ENCODE results near the gene EIF2S2. TPM values are rescaled to one million over a fixed set of nuclear protein-coding genes. Genes with fewer than 3 reads are reported as not detected.
A peak's percentile ranks its signal among the peaks of the same experiment; 100 is the strongest.

EIF2S2 gene
- total and polyA plus RNA-seq, 3 experiments from 2014 or later, result 24.2 to 130 (median 128) TPM

GRCh38 chr20:34114809-34115208, 2.8 kb upstream of the EIF2S2 start:
- CTCF ChIA-PET, result interaction anchor here (1.1 kb wide), 1 partner anchor 46 kb away, joined by 4 read pairs; no protein-coding TSS in a partner anchor
- H3K27ac ChIP-seq (ENCODE audit: low read depth, low read length), result no peak overlapping the region
- H3K27me3 Mint-ChIP-seq, result no peaks in the 10 kb centered on the region
- peak overlapping the region in 1 of 8 donors; percentile 27 for H3K27ac Mint-ChIP-seq
- H3K9me3 Mint-ChIP-seq, result no peaks in the 10 kb centered on the region
- POLR2A ChIA-PET, result no interaction called here
- peak overlapping the region in 5 of 7 donors; percentile 14 to 68 (median 35) for H3K4me3 Mint-ChIP-seq
- peaks cover 0 to 19% (median 2%) of the 10 kb centered on the region in 3 donors for H3K36me3 Mint-ChIP-seq
- H3K27me3 ChIP-seq (ENCODE audit: insufficient read depth, low read length, poor library complexity, severe bottlenecking), result no peaks in the 10 kb centered on the region
- H3K9me3 ChIP-seq (ENCODE audit: low read length), result no peaks in the 10 kb centered on the region
- no peak overlapping the region for H3K4me3 ChIP-seq (ENCODE audit: low read length)
- peaks cover 17 to 22% (median 22%) of the 10 kb centered on the region in 3 donors for H3K4me1 Mint-ChIP-seq
- H3K36me3 ChIP-seq (ENCODE audit: insufficient read depth, low read length), result no peaks in the 10 kb centered on the region
- DNase-seq, result no peak
- peaks cover 8% of the 10 kb centered on the region for H3K4me1 ChIP-seq (ENCODE audit: insufficient read depth, low read length)

GRCh38 chr20:34112600-34113101, 608 bp upstream of the EIF2S2 start:
- H3K9me3 ChIP-seq (ENCODE audit: low read length), result no peaks in the 10 kb centered on the region
- peaks cover 29% of the 10 kb centered on the region for H3K4me1 ChIP-seq (ENCODE audit: insufficient read depth, low read length)
- Mint-ChIP-seq H3K27me3 (no peaks in the 10 kb centered on the region), H3K4me1 (peaks cover 35 to 43% (median 43%) of the 10 kb centered on the region in 3 donors), H3K27ac (peak overlapping the region; percentile 94 to 98 (median 96)), H3K4me3 (peak overlapping the region; percentile 94 to 99 (median 96)), H3K36me3 (peaks cover 0 to 36% (median 2%) of the 10 kb centered on the region in 3 donors), H3K9me3 (no peaks in the 10 kb centered on the region)
- DNase-seq, result peak in 1 of 5 donors; percentile 7
- H3K27me3 ChIP-seq (ENCODE audit: insufficient read depth, low read length, poor library complexity, severe bottlenecking), result no peaks in the 10 kb centered on the region
- CTCF ChIA-PET, result interaction anchor here (0.8 to 1.8 kb wide), 8 partner anchors 8 to 380 kb away, joined by 3 to 11 read pairs (median 3); partner anchors contain the start of gene RALY
- no peaks in the 10 kb centered on the region for H3K36me3 ChIP-seq (ENCODE audit: insufficient read depth, low read length)
- POLR2A ChIA-PET, result interaction anchor here (0.5 to 1.8 kb wide), 15 partner anchors 30 to 1842 kb away, joined by 3 to 22 read pairs (median 3); partner anchors contain the start of genes C20orf144, CHMP4B, PIGU and PXMP4
- H3K4me3 ChIP-seq (ENCODE audit: low read length), result peak overlapping the region; percentile 75
- peak overlapping the region; percentile 92 for H3K27ac ChIP-seq (ENCODE audit: low read depth, low read length)

- peak in 1 of 5 donors; percentile 17 for DNase-seq
- H3K27me3 ChIP-seq (ENCODE audit: insufficient read depth, low read length, poor library complexity, severe bottlenecking), result no peaks in the 10 kb centered on the region
- H3K4me3 ChIP-seq (ENCODE audit: low read length), result peak overlapping the region; percentile 75
- no peaks in the 10 kb centered on the region for H3K27me3 Mint-ChIP-seq
- peak overlapping the region; percentile 86 to 98 (median 96) for H3K27ac Mint-ChIP-seq
- H3K36me3 ChIP-seq (ENCODE audit: insufficient read depth, low read length), result no peaks in the 10 kb centered on the region
- POLR2A ChIA-PET, result interaction anchor here (1.8 kb wide), 1 partner anchor 1843 kb away, joined by 5 read pairs; the partner anchor contains the start of gene SCAND1
- no peaks in the 10 kb centered on the region for H3K9me3 Mint-ChIP-seq
- H3K27ac ChIP-seq (ENCODE audit: low read depth, low read length), result peak overlapping the region; percentile 92
- peaks cover 45% of the 10 kb centered on the region for H3K4me1 ChIP-seq (ENCODE audit: insufficient read depth, low read length)
- H3K4me3 Mint-ChIP-seq, result peak overlapping the region; percentile 94 to 99 (median 96)
- no peaks in the 10 kb centered on the region for H3K9me3 ChIP-seq (ENCODE audit: low read length)
- CTCF ChIA-PET, result interaction anchor here (1.0 kb wide), 1 partner anchor 10 kb away, joined by 3 read pairs; no protein-coding TSS in a partner anchor
- H3K36me3 Mint-ChIP-seq, result peaks cover 0 to 42% (median 2%) of the 10 kb centered on the region in 3 donors
- H3K4me1 Mint-ChIP-seq, result peaks cover 45 to 59% (median 58%) of the 10 kb centered on the region in 3 donors
Measured at GRCh38 chr20:34110745-34111641, 1.1 kb downstream of the EIF2S2 start.

GRCh38 chr20:34110025-34110744, 1.9 kb downstream of the EIF2S2 start:
- peaks cover 51% of the 10 kb centered on the region for H3K4me1 ChIP-seq (ENCODE audit: insufficient read depth, low read length)
- H3K27ac ChIP-seq (ENCODE audit: low read depth, low read length), result peak overlapping the region; percentile 92
- H3K9me3 Mint-ChIP-seq, result no peaks in the 10 kb centered on the region

GRCh38 chr20:34109442-34109841, 2.6 kb downstream of the EIF2S2 start:
- no peaks in the 10 kb centered on the region for H3K9me3 Mint-ChIP-seq
- peaks cover 58% of the 10 kb centered on the region for H3K4me1 ChIP-seq (ENCODE audit: insufficient read depth, low read length)
- no peak overlapping the region for H3K4me3 ChIP-seq (ENCODE audit: low read length)
- DNase-seq, result no peak
- H3K4me3 Mint-ChIP-seq, result peak overlapping the region in 6 of 7 donors; percentile 38 to 60 (median 56)
- peaks cover 54 to 75% (median 73%) of the 10 kb centered on the region in 3 donors for H3K4me1 Mint-ChIP-seq
- CTCF ChIA-PET, result no interaction called here
- no peaks in the 10 kb centered on the region for H3K9me3 ChIP-seq (ENCODE audit: low read length)
- no peaks in the 10 kb centered on the region for H3K27me3 ChIP-seq (ENCODE audit: insufficient read depth, low read length, poor library complexity, severe bottlenecking)
- H3K36me3 Mint-ChIP-seq, result peaks cover 0 to 57% (median 11%) of the 10 kb centered on the region in 3 donors
- H3K27ac Mint-ChIP-seq, result peak overlapping the region in 6 of 8 donors; percentile 58 to 83 (median 69)
- POLR2A ChIA-PET, result no interaction called here
- peaks cover 14% of the 10 kb centered on the region for H3K36me3 ChIP-seq (ENCODE audit: insufficient read depth, low read length)
- no peaks in the 10 kb centered on the region for H3K27me3 Mint-ChIP-seq
- no peak overlapping the region for H3K27ac ChIP-seq (ENCODE audit: low read depth, low read length)

More at GRCh38 chr20:34110025-34110744, 1.9 kb downstream of the EIF2S2 start:
- Histone ChIP-seq H3K27me3 (ENCODE audit: insufficient read depth, low read length, poor library complexity, severe bottlenecking) (no peaks in the 10 kb centered on the region), H3K36me3 (ENCODE audit: insufficient read depth, low read length) (peaks cover 6% of the 10 kb centered on the region), H3K4me3 (ENCODE audit: low read length) (peak overlapping the region; percentile 75), H3K9me3 (ENCODE audit: low read length) (no peaks in the 10 kb centered on the region)
- Mint-ChIP-seq H3K4me3 (peak overlapping the region; percentile 94 to 99 (median 96)), H3K27ac (peak overlapping the region; percentile 86 to 98 (median 96)), H3K27me3 (no peaks in the 10 kb centered on the region), H3K4me1 (peaks cover 50 to 67% (median 66%) of the 10 kb centered on the region in 3 donors), H3K36me3 (peaks cover 0 to 50% (median 4%) of the 10 kb centered on the region in 3 donors)
- CTCF ChIA-PET, result no interaction called here
- DNase-seq, result no peak
- POLR2A ChIA-PET, result no interaction called here

GRCh38 chr20:34108616-34109174, 3.3 kb downstream of the EIF2S2 start:
- no peaks in the 10 kb centered on the region for H3K9me3 Mint-ChIP-seq
- peak overlapping the region; percentile 19 to 60 (median 45) for H3K4me3 Mint-ChIP-seq
- no peaks in the 10 kb centered on the region for H3K27me3 Mint-ChIP-seq
- ChIA-PET CTCF (interaction anchor here (0.9 kb wide), 1 partner anchor 36 kb away, joined by 3 read pairs; no protein-coding TSS in a partner anchor), POLR2A (no interaction called here)
- H3K27ac Mint-ChIP-seq, result peak overlapping the region in 5 of 8 donors; percentile 56 to 78 (median 66)
- H3K36me3 ChIP-seq (ENCODE audit: insufficient read depth, low read length), result peaks cover 21% of the 10 kb centered on the region
- H3K4me1 ChIP-seq (ENCODE audit: insufficient read depth, low read length), result peaks cover 62% of the 10 kb centered on the region
- H3K27me3 ChIP-seq (ENCODE audit: insufficient read depth, low read length, poor library complexity, severe bottlenecking), result no peaks in the 10 kb centered on the region
- peaks cover 58 to 81% (median 80%) of the 10 kb centered on the region in 3 donors for H3K4me1 Mint-ChIP-seq
- peaks cover 0 to 65% (median 15%) of the 10 kb centered on the region in 3 donors for H3K36me3 Mint-ChIP-seq
- H3K9me3 ChIP-seq (ENCODE audit: low read length), result no peaks in the 10 kb centered on the region
- no peak for DNase-seq
- no peak overlapping the region for H3K27ac ChIP-seq (ENCODE audit: low read depth, low read length)
- no peak overlapping the region for H3K4me3 ChIP-seq (ENCODE audit: low read length)

- no peaks in the 10 kb centered on the region for H3K9me3 Mint-ChIP-seq
- no peaks in the 10 kb centered on the region for H3K27me3 ChIP-seq (ENCODE audit: insufficient read depth, low read length, poor library complexity, severe bottlenecking)
- H3K4me3 ChIP-seq (ENCODE audit: low read length), result no peak overlapping the region
- H3K36me3 Mint-ChIP-seq, result peaks cover 4 to 81% (median 21%) of the 10 kb centered on the region in 3 donors
- H3K36me3 ChIP-seq (ENCODE audit: insufficient read depth, low read length), result peaks cover 39% of the 10 kb centered on the region
- ChIA-PET POLR2A (no interaction called here), CTCF (no interaction called here)
- H3K4me1 ChIP-seq (ENCODE audit: insufficient read depth, low read length), result peaks cover 62% of the 10 kb centered on the region
- no peak for DNase-seq
- H3K27ac Mint-ChIP-seq, result peak overlapping the region in 7 of 8 donors; percentile 13 to 92 (median 72)
- no peaks in the 10 kb centered on the region for H3K9me3 ChIP-seq (ENCODE audit: low read length)
- H3K4me3 Mint-ChIP-seq, result no peak overlapping the region
- no peak overlapping the region for H3K27ac ChIP-seq (ENCODE audit: low read depth, low read length)
- no peaks in the 10 kb centered on the region for H3K27me3 Mint-ChIP-seq
- H3K4me1 Mint-ChIP-seq, result peaks cover 60 to 85% (median 80%) of the 10 kb centered on the region in 3 donors
Measured at GRCh38 chr20:34105978-34106675, 5.9 kb downstream of the EIF2S2 start.
